ENCODE measurements around the gene TAS2R13.

The TAS2R13 gene

GRCh38 chr12:10909462-10909861 is at the start of gene TAS2R13:
TSS of gene TAS2R13 (minus strand) at chr12:10909562. CDS start at chr12:10909298, 264 bp downstream.
- DNase-seq = no peak

GRCh38 chr12:10957741-10958140 is 48.4 kb upstream of the TAS2R13 start:
- DNase-seq = no peak

- DNase-seq = no peak
These were observed 46.7 kb upstream of the TAS2R13 start for GRCh38 chr12:10956085-10956484.

GRCh38 chr12:10952645-10953044 is 43.3 kb upstream of the TAS2R13 start:
- no peak for DNase-seq

GRCh38 chr12:10943167-10943566 is 33.8 kb upstream of the TAS2R13 start:
- DNase-seq = no peak

GRCh38 chr12:10941916-10942607 is 32.7 kb upstream of the TAS2R13 start:
- DNase-seq = no peak

GRCh38 chr12:10941369-10941768 is 32.0 kb upstream of the TAS2R13 start:
- no peak for DNase-seq

GRCh38 chr12:10940389-10940788 is 31.0 kb upstream of the TAS2R13 start:
- DNase-seq = no peak

GRCh38 chr12:10939163-10939562 is 29.8 kb upstream of the TAS2R13 start, which contains the start of gene TAS2R14:
TSS of gene TAS2R14 (minus strand) at chr12:10939263. CDS start at chr12:10939207, 56 bp downstream.
- DNase-seq = no peak

- no peak for DNase-seq
These were observed 27.1 kb upstream of the TAS2R13 start for GRCh38 chr12:10936506-10936905.

GRCh38 chr12:10928746-10929286 is 19.5 kb upstream of the TAS2R13 start, which contains the start of gene PRH2:
TSS of gene PRH2 (plus strand) at chr12:10929236. CDS start at chr12:10929274, 38 bp downstream.
- no peak for DNase-seq

- DNase-seq = no peak
These were observed 16.9 kb upstream of the TAS2R13 start for GRCh38 chr12:10926269-10926668.

- DNase-seq = no peak
These were observed 10.4 kb upstream of the TAS2R13 start for GRCh38 chr12:10919809-10920208.

GRCh38 chr12:10910380-10910779 is 1.0 kb upstream of the TAS2R13 start:
- DNase-seq = no peak

- no peak for DNase-seq
These were observed 4.7 kb downstream of the TAS2R13 start for GRCh38 chr12:10904686-10905085.

- no peak for DNase-seq
These were observed 7.9 kb downstream of the TAS2R13 start for GRCh38 chr12:10901427-10901826.

GRCh38 chr12:10900972-10901371 is 8.4 kb downstream of the TAS2R13 start:
- no peak for DNase-seq

GRCh38 chr12:10900530-10900929 is 8.8 kb downstream of the TAS2R13 start:
- no peak for DNase-seq

GRCh38 chr12:10896854-10897253 is 12.5 kb downstream of the TAS2R13 start:
- DNase-seq = no peak

- DNase-seq = no peak
These were observed 17.4 kb downstream of the TAS2R13 start for GRCh38 chr12:10891937-10892336.

GRCh38 chr12:10889226-10889625 is 20.1 kb downstream of the TAS2R13 start:
- no peak for DNase-seq

GRCh38 chr12:10884086-10884725 is 25.2 kb downstream of the TAS2R13 start, which contains the start of gene PRH1:
TSS of gene PRH1 (minus strand) at chr12:10884255. CDS start at chr12:10884217, 38 bp downstream.
- DNase-seq = no peak

- no peak for DNase-seq
These were observed 36.0 kb downstream of the TAS2R13 start for GRCh38 chr12:10873378-10873777.

- no peak for DNase-seq
These were observed 42.0 kb downstream of the TAS2R13 start for GRCh38 chr12:10867381-10867780.
